Measurements from ENCODE around the gene MAD1L1.
"Not testable (repeated sequence)": the region's sequence is repeated elsewhere in the genome, so short reads cannot be mapped to it uniquely, and the experiment has no call there.

MAD1L1 gene

GRCh38 chr7:2038931-2039728 is 193.6 kb downstream of the MAD1L1 start:
- no peak overlapping the region for H3K4me3 ChIP-seq (ENCODE audit: low read depth, low read length)
- TF ChIP-seq CTCF (IDR thresholded peaks at IDR 0.05; ENCODE audit: borderline replicate concordance, insufficient read depth, low read depth, low read length) = no peak

GRCh38 chr7:2037808-2038522 is 194.8 kb downstream of the MAD1L1 start:
- no peak for TF ChIP-seq CTCF (IDR thresholded peaks at IDR 0.05; ENCODE audit: borderline replicate concordance, insufficient read depth, low read depth, low read length)
- H3K4me3 ChIP-seq (ENCODE audit: low read depth, low read length) = no peak overlapping the region

GRCh38 chr7:2037301-2037807 is 195.4 kb downstream of the MAD1L1 start:
- no peak overlapping the region for H3K4me3 ChIP-seq (ENCODE audit: low read depth, low read length)
- TF ChIP-seq CTCF (IDR thresholded peaks at IDR 0.05; ENCODE audit: borderline replicate concordance, insufficient read depth, low read depth, low read length) = no peak

GRCh38 chr7:2036786-2037185 is 196.0 kb downstream of the MAD1L1 start:
- no peak for TF ChIP-seq CTCF (IDR thresholded peaks at IDR 0.05; ENCODE audit: borderline replicate concordance, insufficient read depth, low read depth, low read length)
- H3K4me3 ChIP-seq (ENCODE audit: low read depth, low read length) = no peak overlapping the region

GRCh38 chr7:2036201-2036600 is 196.5 kb downstream of the MAD1L1 start:
- not testable (repeated sequence) for H3K4me3 ChIP-seq (ENCODE audit: low read depth, low read length)

GRCh38 chr7:2034291-2035201 is 198.2 kb downstream of the MAD1L1 start:
- no peak overlapping the region for H3K4me3 ChIP-seq (ENCODE audit: low read depth, low read length)
- TF ChIP-seq CTCF (IDR thresholded peaks at IDR 0.05; ENCODE audit: borderline replicate concordance, insufficient read depth, low read depth, low read length) = no peak

- no peak for TF ChIP-seq CTCF (IDR thresholded peaks at IDR 0.05; ENCODE audit: borderline replicate concordance, insufficient read depth, low read depth, low read length)
- H3K4me3 ChIP-seq (ENCODE audit: low read depth, low read length) = no peak overlapping the region
Observed at GRCh38 chr7:2033586-2034135, 199.1 kb downstream of the MAD1L1 start.
